ENCODE measurements around the gene ELOVL3.

- TF ChIP-seq, protein P1, sequence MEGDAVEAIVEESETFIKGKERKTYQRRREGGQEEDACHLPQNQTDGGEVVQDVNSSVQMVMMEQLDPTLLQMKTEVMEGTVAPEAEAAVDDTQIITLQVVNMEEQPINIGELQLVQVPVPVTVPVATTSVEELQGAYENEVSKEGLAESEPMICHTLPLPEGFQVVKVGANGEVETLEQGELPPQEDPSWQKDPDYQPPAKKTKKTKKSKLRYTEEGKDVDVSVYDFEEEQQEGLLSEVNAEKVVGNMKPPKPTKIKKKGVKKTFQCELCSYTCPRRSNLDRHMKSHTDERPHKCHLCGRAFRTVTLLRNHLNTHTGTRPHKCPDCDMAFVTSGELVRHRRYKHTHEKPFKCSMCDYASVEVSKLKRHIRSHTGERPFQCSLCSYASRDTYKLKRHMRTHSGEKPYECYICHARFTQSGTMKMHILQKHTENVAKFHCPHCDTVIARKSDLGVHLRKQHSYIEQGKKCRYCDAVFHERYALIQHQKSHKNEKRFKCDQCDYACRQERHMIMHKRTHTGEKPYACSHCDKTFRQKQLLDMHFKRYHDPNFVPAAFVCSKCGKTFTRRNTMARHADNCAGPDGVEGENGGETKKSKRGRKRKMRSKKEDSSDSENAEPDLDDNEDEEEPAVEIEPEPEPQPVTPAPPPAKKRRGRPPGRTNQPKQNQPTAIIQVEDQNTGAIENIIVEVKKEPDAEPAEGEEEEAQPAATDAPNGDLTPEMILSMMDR (IDR thresholded peaks at IDR 0.05): no peak
- TF ChIP-seq POLR2A (IDR thresholded peaks at IDR 0.05; ENCODE audit: low read depth): no peak
Observed at GRCh38 chr10:102198027-102198426, 28.1 kb upstream of the ELOVL3 start.

All from esophagus muscularis mucosa (tissue), 3 donors.